CD4-positive, alpha-beta T cell treated with Interleukin-15 for 4 hours (primary cell): Measurements from ENCODE around the gene TMEM170A.
"Not testable (repeated sequence)": the region's sequence is repeated elsewhere in the genome, so short reads cannot be mapped to it uniquely, and the experiment has no call there.

ENCODE experiments used
- DNase-seq: peaks from one replicate; pipeline ENCODE4 v3.0.0-alpha.2; 2020; ENCODE audit warnings: low spot score

Gene TMEM170A

DNA sequence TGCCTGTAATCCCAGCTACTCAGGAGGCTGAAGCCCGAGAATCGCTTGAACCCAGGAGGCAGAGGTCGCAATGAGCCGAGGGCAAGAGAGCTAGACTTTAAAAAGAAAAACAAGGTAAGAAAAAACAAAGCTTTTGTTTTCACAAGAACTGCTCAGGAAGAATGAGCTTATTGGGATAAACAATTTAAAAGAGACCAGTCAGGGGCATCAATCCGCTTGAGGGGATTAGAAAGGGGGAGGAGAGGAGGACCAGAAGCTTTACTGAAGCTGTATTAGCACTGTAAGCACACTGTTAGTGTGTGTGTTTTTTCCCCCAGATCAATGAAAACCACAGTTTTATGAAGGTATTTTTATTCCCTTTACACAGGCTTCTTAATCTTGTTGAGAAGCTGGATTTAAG is 8.8 kb downstream of the TMEM170A start:
- DNase-seq: no peak

DNA sequence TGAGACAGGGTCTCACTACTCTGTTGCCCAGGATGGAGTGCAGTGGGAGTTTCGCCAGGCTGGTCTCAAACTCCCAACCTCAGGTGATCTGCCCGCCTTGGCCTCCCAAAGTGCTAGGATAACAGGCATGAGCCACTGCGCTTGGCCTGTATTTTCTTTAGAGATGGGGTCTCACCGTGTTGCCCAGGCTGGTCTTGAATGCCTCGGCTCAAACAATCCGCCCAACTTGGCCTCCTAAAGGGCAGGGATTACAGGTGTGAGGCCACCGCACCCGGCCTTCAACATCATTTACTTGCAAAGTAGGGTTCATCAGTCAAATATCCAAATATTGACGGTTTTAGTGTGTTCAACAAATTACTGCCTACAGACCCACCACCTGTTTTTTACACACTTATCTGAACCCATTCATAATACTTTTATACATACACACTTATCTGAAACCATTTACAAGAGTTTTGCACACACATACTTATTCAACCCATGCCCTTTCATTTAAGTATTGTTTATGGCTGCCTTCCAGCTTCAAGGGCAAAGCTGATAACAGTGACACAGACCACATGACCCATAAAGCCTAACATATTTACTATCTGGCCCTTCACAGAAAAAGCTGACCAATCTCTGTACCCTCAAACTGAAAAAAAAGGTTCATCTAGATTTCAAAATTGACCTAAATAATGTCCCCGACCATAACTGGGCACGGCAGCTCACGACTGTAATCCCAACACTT is 11.9 kb downstream of the TMEM170A start:
- no peak for DNase-seq

DNA sequence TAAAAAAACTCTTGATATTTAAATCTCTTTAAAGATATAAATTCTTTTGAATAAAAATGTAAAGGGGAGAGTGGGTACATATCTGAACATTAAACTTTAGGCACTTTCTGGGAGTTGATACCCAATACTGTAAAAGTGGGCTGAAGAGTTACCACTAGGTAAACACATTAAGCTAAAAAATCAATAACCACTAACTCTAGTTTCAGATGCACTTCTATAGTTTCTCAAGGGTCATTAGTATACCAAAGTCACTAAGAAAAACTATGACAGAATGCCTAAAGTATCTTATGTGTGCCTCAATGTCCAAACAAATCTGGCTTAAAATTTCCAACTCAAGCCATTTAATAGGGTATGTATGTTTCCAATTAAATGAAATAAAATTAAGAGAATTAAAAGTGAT is 18.1 kb downstream of the TMEM170A start:
- no peak for DNase-seq

DNA sequence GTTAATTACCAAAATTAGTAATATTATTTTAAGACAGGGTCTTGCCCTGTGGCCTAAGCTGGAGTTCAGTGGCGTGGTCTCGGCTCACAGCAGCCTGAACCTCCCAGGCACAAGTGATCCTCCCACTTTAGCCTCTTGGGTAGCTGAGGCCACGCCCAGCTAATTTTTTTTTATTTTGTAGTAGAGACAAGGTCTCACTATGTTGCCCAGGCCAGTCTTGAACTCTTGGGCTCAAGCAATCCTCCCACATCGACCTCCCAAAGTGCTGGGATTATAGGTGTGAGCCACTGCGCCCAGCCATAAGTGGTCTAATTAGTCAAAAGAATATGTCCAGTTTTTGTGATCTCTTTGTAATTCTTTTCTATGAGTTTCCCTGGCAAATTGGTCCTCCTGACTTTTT is 19.2 kb downstream of the TMEM170A start:
- no peak for DNase-seq

DNA sequence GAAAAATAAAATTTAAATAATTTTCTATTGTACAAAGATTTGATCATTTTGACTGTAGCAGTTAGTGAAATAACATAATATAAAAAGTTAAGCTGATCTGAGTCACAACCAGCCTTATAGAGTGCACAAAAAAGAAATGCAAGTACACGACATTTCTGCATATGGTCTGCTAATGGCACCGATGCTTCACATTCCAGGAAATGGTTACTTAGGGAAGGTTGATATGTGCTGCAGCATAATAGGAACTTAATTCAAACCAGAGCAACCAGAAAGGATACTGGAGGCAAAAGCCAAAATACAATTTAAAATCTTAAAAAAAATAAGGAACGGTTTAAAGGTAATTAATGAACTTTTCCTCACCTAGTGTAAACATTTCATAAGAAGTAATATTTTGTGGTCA is 21.2 kb downstream of the TMEM170A start:
- no peak for DNase-seq

DNA sequence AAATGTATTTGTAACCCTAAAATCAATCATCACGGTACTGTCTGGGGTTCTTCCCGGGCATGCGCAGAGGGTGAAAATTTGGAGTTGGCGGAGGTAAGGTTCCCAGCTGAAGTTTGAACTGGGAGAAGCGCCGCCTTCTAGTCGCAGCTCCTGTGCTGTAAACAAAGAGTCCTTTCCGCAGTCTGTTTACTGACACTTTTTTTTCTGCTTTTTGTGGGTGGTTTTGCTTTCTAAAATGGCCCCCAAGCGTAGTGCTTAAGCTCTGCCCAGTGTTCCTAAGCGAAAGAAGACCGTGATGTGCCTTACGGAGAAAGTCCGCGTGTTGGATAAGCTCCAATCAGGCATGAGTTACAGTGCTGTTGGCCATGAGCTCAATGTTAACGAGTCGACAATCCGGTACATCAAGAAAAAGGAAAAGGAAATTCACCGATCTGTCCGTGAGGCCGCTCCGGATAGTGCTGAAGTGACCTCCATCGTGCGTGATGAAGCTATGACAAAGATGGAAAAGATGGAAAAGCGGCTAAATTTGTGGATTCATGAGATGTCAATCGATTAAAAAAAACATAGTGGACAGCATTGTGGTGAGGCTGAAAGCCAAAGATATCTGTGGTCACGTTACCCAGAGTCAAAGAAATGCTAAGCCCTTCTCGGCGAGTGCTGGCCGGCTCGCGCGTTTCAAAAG is 30.6 kb downstream of the TMEM170A start:
- peak; percentile 79 for DNase-seq

DNA sequence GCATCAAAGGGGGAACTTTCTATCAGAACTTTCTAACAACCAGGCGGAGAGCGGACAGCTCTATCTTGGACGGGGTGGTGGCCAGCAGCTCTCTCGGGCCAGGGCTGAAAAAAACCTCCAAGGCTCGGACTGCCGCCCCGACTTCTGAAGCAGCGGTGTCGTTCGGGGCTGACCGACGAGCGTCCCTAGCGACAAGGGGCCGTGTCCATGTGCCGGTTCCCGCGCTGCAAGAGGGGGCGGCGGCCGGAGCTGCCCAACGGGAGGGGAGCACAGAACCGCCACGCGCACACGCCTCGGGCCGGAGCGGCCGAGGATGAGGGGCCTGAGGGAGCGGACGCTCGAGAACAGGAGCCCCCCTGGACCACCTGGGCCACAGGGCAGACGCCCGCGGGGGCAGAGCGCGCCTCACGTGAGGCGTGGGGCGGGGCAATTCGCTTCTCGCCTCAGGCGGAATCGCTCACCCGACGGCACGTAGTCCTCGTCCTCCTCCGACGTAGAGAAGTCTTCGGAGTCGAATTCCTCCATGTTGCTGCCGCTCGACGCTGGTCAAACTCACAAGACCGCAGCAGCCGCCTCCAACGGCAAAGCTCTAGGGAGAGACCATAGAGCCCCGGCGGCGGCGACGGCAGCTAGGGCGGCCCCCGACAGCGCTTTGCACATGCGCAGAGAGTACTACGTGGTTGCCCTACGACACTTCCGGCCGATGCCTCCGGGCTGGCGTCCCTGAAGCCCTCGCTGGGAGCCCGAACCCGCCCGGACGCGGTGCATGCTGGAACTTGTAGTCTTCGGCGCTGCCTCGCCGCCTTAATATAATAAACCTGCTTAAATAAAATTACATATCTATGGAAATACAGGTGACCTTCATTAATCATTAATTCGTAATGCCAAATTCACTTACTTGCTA is 31.4 kb downstream of the TMEM170A start, which contains the start of gene CFDP1:
Gene CFDP1, minus strand, starts transcription at position 676 of the 904 bp plus-strand sequence. Its CDS starts 151 bp downstream, at position 525.
- peak; percentile 94 for DNase-seq

DNA sequence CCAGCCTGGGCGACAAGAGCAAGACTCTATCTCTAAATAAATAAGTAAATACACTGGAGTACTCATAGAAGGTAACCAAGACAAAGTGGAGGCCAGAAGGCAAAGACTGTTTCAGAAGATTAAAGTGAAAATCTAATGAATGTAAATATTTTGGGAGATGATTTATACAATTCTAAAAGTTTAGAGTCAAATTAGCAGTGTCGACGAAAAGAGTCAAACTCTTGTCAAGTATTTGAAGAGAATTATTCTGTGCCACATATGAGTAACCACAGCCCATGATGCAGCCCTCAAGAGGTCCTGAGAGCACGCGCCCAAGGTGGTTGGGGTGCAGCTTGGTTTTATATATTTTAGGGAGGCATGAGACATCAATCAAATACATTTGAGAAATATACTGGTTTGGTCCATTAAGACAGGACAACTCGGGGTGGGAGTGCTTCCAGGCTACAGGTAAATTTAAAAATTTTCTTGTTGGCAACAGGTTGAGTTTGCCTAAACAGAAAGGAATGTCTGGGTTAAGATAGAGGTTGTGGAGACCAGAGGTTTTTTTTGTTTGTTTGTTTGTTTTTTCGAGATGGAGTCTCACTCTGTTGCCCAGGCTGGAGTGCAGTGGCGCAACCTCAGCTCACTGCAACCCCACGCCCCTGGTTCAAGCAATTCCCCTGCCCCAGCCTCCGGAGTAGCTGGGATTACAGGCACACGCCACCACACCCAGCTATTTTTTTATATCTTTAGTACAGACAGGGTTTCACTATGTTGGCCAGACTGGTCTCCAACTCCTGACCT is 34.7 kb downstream of the TMEM170A start:
- no peak for DNase-seq

DNA sequence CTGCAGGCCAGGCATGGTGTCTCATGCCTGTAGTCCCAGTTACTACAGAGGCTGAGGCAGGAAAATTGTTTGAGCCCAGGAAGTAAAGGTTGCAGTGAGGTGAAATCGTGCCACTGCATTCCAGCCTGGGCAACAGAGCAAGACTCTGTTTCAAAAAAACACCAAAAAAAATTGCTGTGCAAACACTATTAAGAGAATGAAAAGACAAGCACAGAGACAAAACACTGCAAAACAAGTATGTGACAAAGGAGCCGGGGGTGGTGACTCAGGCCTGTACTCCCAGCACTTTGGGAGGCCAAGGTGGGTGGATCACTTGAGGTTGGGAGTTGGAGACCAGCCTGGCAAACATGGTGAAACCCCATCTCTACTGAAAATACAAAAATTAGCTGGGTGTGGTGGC is 38.0 kb downstream of the TMEM170A start:
- not testable (repeated sequence) for DNase-seq

DNA sequence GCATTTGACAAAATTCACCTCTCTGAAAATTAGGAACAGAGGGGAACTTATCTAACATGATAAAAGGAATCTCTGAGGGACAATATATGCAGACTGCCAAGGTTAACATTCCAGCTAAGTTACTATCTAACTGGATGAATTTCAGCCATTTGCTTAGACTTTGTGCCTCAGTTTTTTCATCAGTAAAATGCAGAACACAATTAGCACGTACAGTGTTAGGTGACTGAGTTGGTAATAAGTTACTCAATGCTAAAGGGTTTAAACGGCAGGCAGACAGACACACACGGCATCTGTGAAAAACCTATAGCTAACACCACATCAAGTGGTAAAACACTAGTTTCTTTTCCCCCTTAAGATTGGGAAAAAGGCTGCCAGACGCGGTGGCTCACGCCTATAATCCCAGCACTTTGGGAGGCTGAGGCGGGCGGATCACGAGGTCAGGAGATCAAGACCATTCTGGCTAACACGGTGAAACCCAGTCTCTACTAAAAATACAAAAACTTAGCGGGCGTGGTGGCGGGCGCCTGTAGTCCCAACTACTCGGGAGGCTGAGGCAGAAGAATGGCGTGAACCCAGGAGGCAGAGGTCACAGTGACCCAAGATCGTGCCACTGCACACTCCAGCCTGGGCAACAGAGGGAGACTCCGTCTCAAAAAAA is 40.3 kb downstream of the TMEM170A start:
- DNase-seq: not testable (repeated sequence)

DNA sequence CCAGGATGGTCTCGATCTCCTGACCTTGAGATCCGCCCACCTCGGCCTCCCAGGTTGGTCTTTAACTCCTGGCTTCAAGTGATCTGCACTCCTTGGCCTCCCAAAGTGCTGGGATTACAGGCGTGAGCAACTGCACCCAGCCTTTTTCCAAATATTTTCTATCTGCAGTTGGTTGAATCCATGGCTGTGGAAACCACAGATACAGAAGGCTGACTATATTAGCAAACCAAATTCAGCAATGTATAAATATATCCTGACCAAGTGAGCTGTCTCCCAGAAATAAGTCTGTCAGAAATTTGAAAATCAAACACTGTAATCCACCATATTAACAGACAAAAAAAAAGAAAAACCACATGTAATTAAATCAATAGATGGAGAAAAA is 40.8 kb downstream of the TMEM170A start:
- DNase-seq: no peak

DNA sequence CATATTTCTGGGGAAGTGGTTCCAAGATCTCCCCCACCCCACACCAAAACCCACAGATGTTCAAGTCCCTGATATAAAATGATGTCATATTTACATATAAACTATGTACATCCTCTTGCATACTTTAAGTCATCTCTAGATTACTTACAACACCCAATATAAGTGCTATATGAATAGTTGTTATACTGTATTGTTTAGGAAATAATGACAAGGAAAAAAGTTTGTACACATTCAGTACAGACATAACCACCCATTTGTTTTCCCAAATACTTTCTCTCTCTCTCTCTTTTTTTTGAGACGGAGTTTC is 42.7 kb downstream of the TMEM170A start:
- no peak for DNase-seq

DNA sequence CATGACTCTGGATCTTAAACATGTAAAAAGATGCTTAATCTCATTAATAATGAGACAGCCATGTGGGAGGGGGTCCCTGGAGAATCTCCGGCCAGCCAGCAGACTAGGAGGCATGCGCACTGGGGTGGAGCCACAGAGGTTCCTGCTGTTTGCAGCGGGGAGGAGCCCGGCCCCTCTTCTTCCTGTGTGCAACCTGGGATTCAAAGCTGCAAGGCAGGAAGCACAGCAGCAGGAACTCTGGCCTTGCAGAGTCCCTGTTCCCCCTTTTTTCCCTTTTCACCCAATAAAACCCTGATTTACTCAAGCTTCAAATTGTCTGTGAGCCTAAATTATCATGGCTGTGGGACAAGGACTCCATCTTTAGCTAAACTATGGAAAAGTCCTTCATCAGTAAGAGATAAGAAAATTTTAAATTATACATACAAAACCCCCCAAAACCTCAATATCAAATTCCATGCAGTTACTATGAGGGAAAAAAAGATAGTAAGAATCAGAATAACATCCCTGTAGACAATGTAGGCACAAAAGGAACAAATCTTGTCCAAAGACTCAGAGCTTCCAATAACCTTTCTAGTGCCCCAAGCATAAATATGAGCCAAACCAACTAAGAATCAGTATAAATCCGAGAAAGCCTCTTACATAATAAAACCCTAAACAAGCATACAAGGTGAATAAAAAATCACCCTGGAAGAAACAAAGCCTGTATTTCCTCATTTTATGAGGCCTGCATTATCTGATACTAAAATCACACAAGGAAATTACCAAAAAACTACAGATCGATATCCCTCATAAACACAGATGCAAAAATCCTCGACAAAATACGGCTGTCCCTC is 43.3 kb downstream of the TMEM170A start:
- no peak for DNase-seq

DNA sequence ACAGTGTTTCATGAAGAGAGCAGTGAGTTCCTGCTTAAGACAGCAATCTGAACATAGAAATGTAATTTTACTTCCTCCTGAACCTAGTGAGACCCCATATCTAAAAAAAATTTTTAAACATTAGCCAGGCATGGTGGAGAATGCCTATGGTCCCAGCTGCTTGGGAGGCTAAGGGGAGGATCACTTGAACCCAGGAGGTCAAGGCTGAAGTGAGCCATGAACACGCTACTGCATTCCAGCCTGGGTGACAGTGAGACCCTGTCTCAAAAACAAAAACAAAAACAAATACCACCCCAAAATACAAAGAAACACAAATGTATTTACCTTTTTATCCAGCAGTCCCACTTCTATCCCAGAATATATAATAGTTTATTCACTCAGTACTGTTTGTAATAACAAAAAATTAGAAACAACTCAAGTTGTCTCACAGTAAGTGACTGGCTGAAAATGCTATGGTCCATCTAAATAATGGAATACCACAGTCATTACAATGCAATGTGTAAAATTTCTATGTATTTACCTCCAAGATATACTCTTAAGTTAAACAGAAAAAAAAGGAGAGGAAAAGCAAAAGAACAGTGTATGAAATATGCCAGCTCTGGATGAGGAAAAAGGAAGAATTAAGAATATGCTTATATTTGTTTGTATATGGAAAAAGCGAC is 47.5 kb downstream of the TMEM170A start:
- no peak for DNase-seq

DNA sequence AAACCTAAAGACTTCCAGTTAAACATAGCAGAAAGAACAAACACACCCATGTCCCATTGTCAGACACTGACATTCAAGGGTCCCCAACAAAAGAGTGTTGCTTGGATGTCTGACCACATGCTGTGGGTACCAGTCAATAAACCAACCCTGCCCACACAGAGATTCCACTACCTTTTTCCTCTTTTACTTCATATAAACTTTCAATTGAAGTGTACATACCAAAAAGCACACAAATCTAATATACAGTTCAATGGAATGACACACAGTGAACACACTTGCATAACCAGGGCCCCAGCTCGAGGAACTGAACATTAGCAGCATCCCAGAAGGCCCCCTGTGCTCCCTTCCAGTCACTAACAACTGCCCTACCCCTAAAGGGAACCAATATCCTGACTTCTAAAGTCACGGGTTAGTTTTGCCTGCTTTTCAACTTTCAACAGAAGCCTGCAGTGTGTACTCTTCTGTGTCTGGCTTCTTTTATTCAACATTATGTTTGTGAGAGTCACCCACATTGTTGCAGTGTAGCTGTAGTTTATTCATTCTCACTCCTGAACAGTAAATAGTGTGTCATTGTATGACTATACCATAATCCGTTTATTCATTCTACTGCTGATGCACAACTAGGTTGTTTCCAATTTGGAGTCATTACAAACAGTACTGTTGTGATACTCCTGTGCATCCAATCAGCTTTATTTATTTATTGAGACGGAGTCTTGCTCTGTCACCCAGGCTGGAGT is 49.2 kb downstream of the TMEM170A start:
- no peak for DNase-seq

DNA sequence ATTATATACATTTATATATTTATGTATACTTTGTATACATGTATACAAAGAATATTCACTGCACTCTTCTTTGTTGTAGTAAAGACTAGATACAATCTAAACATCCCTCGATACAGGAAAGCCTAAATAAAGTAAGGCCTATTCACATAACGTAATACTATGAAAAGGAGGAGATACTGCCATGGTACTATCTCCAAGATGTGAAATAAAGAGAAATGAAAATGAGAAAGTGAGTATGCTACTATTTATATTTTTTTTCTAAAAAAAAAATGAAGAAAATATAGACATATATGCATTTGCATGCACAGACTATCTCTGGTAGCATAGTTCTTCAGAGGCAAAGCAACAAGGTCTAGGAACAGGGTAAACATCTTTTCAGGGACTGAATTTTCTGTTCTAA is 50.5 kb downstream of the TMEM170A start:
- DNase-seq: no peak

DNA sequence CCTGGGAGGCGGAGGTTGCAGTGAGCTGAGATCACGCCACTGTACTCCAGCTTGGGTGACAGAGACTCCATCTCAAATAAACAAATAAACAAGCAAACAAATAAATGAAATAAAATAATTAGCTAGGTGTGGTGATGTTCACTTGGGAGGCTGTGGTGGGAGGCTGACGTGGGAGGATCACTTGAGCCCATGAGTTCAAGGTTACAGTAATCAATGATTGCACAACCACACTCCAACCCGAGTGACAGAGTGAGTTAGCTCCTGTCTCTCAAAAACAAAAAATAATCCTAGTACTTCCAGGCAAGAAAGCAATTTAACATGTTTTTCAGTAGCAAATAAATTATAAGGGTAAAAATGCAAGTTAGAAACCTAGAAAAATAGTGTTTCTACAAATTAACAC is 57.5 kb downstream of the TMEM170A start:
- DNase-seq: no peak

DNA sequence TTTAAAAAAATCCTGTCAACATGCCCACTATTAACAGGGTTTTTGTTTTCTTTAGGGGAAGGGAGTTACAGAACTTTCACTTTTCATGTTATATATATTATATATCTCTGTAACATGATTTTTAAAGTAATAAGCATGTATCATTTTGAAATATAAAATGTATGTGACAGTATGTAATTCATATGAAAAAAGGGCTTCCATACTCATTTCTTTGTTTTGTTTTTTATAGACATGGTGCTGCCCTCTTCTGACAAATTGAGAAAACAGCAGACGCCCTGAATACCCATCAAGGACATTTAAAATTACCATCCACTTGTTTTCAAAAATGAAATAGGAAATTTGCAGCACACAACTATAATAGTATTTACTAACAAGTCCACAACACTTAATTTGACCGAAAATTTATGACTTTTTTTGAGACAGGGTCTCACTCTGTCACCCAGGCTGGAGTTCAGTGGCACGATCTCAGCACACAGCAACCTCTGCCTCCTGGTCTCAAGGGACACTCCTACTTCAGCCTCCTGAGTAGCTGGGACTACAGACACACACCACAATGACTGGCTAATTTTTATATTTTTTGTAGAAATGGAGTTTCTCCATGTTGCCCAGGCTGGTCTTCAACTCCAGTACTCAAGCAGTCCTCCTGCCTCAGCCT is 61.5 kb downstream of the TMEM170A start:
- peak; percentile 40 for DNase-seq
